ENCODE results near the gene PDC.

PDC gene

GRCh38 chr1:186461014-186461413 lies at the start of gene PDC:
Gene PDC (minus strand): TSS chr1:186461114. CDS start chr1:186449459, 11,655 bp downstream.
- DNase-seq (ENCODE audit: low read depth, low spot score), result no peak
- in situ Hi-C loops (cut with HindIII; ENCODE audit: low sequenced_read_pairs), result no loop called here
- TF ChIP-seq CTCF (IDR thresholded peaks at IDR 0.05; ENCODE audit: low read depth, low read length), result no peak
- no peak within 1 kb of the TSS for H3K4me3 ChIP-seq (ENCODE audit: low read depth, low read length)

- no peak for DNase-seq (ENCODE audit: low read depth, low spot score)
- in situ Hi-C loops (cut with HindIII; ENCODE audit: low sequenced_read_pairs), result no loop called here
- no peak for TF ChIP-seq CTCF (IDR thresholded peaks at IDR 0.05; ENCODE audit: low read depth, low read length)
- no peak overlapping the region for H3K4me3 ChIP-seq (ENCODE audit: low read depth, low read length)
These were observed 42.3 kb upstream of the PDC start for GRCh38 chr1:186503190-186503589.

- in situ Hi-C loops (cut with HindIII; ENCODE audit: low sequenced_read_pairs), result no loop called here
- DNase-seq (ENCODE audit: low read depth, low spot score), result no peak
- no peak overlapping the region for H3K4me3 ChIP-seq (ENCODE audit: low read depth, low read length)
- no peak for TF ChIP-seq CTCF (IDR thresholded peaks at IDR 0.05; ENCODE audit: low read depth, low read length)
These were observed 41.2 kb upstream of the PDC start for GRCh38 chr1:186502087-186502486.

- no peak for TF ChIP-seq CTCF (IDR thresholded peaks at IDR 0.05; ENCODE audit: low read depth, low read length)
- DNase-seq (ENCODE audit: low read depth, low spot score), result no peak
- in situ Hi-C loops (cut with HindIII; ENCODE audit: low sequenced_read_pairs), result no loop called here
- H3K4me3 ChIP-seq (ENCODE audit: low read depth, low read length), result no peak overlapping the region
These were observed 39.9 kb upstream of the PDC start for GRCh38 chr1:186500804-186501203.

GRCh38 chr1:186499571-186499970 lies 38.7 kb upstream of the PDC start:
- DNase-seq (ENCODE audit: low read depth, low spot score), result no peak
- no peak overlapping the region for H3K4me3 ChIP-seq (ENCODE audit: low read depth, low read length)
- in situ Hi-C loops (cut with HindIII; ENCODE audit: low sequenced_read_pairs), result no loop called here
- no peak for TF ChIP-seq CTCF (IDR thresholded peaks at IDR 0.05; ENCODE audit: low read depth, low read length)

GRCh38 chr1:186498695-186499389 lies 37.9 kb upstream of the PDC start:
- in situ Hi-C loops (cut with HindIII; ENCODE audit: low sequenced_read_pairs), result no loop called here
- DNase-seq (ENCODE audit: low read depth, low spot score), result peak; percentile 59
- no peak for TF ChIP-seq CTCF (IDR thresholded peaks at IDR 0.05; ENCODE audit: low read depth, low read length)
- no peak overlapping the region for H3K4me3 ChIP-seq (ENCODE audit: low read depth, low read length)

Measured in astrocyte of the spinal cord (primary cell).